ENCODE data around the gene WDR27. TPM values are rescaled to one million over a fixed set of nuclear protein-coding genes. Genes with fewer than 3 reads are reported as not detected.

Gene WDR27
- total RNA-seq, 1 donor from 2014 or later = 27.5 TPM

DNA sequence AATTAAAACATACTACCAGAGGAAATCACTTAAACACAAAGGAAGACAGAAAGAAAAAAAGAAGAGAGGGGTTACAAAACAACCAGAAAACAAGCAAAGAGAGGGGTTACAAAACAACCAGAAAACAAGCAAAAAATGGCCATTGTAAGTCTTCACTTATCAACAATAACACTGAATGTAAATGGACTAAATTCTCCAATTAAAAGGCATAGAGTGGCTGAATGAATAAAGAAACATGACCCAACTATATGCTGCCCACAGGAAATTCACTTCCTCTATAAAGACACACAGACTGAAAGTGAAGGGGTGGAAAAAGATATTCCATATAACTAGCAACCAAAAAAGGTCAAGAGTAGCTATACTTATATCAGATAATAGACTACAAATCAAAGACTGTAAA lies 180.0 kb downstream of the WDR27 start:
- DNase-seq (ENCODE audit: low read depth) = no peak

DNA sequence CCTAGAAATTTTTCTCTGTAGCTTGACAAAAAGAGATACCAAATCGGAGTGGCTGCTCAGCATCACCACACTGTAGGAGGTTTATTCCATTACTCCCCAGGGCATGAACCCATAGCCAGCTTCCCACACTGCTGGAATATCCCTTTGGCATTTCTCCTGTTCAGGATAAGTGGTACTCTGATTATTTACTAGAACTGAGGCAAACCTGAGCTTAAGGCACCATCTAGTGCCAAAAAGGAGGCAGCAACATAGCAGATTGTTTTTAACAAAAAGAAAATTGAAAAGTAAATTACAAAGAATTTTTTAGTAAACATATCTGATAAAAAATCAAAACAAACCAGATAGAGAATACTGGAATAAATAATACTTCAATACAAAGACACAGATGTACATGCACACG lies 181.7 kb downstream of the WDR27 start:
- DNase-seq (ENCODE audit: low read depth) = peak; percentile 19

DNA sequence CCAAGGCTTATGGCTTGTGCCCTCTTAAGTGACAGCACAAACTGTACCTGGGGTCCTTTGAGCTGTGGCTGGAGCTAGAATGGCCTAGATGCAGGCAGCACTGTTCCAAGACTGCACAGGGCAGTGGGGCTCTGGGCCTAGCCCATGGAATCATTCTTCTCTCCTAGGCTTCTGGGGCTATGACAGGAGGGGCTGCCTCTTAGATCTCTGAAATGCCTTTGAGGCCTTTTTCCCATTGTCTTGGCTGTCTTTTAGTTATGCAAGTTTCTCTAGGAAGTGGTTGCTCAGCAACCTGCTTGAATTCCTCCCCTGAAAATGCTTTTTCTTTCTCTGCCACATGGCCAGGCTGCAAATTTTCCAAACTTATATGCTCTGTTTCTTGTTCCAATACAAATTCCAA lies 183.4 kb downstream of the WDR27 start:
- DNase-seq (ENCODE audit: low read depth) = no peak

DNA sequence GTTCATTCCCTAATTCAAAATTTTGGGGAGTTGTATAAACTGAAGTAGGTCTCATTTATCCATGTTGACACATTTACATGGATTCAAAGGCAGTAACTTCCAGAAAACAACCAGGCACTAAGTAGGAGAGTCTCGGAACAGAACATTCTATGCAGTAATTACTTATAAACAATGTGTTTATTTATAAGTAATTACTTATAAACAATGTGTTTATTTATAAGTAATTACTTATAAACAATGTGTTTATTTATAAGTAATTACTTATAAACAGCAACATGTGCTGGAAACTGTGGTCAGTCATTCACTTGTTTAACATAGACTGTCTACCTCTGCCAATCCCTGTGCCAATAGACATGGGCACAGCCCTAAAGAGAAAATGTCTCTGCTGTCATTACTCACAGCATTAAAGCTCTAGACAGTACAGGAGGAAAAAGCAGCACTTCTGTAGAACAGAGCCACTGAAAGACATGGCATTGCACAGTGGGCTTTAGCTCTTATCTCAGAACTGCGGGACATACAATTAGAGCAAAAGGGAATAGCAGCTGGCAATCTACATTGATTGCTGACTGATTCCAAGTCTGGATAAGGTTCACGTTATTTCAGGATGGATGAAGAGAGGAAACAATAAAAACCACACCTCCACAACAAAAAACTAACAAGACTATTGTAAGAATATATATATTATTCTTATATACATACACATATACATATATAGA lies 188.2 kb downstream of the WDR27 start:
- no peak for DNase-seq (ENCODE audit: low read depth)

DNA sequence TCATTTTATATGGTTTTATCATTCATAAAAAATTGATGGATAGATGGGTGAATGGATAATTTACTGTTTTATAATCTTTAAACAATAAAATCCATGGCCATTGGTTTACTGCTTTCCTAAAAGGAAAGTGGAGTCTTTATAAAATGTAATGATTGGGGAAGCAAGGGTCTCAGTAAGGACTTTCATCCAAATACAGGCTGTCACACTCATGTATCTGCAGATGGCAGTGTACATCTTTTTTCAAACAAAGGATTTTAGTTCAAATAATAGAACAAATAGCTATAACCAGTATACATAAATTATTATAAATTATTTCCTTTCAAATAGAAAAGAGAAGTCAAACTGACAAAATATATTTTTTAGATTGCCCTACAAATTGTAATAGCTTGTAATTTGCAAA lies 190.0 kb downstream of the WDR27 start:
- DNase-seq (ENCODE audit: low read depth) = peak; percentile 10

DNA sequence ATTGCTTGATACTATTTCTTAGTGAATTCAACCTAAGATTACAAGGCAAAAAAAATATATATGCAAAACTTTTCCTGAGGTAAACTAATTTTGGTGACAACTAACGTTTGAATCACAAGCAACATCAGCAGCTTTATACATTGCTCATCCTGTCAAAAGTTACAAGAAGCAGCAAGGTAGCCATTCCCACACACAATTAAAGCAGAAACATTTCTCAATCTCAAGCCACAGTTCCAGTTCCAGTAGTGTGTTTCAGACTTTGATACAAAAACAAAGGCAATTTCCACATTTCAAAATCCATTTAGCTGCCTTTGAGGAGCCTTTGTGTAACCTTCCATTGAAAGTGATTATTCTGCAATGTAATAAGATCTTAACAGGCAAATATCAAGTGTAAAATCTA lies 191.0 kb downstream of the WDR27 start:
- peak; percentile 17 for DNase-seq (ENCODE audit: low read depth)

DNA sequence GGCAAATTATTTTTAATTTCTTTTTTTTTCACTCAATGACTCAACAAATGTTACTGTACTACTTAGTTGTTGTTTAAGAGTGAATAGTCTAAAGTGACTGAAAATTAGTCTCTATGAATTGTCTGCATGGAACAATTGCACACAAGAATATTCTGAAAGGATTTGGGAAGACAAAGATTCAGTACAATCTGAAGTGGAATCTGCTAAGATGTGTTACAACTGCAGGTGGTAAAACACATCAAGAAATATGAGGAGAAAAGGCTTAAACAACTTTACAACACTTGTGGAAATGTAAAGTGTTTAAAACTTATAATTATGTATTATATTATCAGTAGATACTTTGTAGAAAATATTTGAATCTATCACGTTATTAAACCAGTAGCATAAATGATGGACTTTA lies 193.4 kb downstream of the WDR27 start:
- DNase-seq (ENCODE audit: low read depth) = no peak

DNA sequence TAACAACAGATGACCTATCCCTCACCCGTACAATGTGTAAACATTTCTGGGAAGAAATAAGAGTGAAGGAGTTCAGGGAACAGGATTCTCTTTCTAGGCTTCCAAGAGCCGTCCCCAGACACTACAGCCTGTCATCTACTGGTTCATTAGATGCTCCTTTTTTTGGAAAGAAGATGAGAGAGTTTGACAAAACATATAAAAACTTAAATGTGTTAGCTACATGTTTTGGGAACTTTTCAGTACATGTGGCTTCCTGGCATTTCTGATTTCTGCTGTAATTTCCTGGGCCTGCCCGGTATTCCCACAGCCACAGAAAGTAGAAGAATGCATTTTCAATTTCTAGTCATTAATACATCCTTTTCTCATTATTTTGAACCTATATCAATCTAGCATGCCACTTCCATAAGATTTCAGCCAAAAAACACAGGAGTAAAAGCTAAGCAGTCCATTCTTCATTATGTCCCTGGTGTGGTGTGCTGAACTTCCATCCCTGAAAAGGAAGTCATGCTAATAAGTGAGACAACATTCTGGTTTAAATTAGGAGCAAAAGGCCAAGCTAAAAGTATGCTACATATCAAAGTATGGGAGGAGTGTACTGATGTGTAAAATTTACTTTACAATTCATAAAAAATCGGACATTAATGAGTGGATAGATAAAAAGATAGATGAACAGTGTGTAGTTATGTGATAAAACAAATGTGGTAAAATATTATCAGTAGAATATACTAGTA lies 198.2 kb downstream of the WDR27 start:
- DNase-seq (ENCODE audit: low read depth) = no peak

DNA sequence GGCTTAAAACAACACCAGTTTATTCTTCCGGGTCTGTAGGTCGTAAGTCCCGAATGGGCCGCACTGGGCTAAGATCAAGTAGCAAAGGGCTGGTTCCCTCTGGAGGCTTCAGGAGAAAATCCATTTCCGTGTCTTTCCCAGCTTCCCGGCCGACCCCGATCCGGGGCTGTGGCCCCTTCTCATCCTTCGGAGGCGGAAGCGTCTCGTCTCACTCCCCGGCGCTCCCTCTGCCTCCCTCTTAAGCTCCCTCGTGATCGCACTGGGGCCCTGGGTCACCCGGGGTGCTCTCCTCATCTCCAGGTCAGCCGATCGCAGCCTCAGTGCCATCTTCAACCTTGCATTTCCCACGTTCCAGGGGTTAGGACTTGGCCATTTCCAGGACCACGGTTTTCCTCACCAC lies 199.4 kb downstream of the WDR27 start:
- DNase-seq (ENCODE audit: low read depth) = no peak

DNA sequence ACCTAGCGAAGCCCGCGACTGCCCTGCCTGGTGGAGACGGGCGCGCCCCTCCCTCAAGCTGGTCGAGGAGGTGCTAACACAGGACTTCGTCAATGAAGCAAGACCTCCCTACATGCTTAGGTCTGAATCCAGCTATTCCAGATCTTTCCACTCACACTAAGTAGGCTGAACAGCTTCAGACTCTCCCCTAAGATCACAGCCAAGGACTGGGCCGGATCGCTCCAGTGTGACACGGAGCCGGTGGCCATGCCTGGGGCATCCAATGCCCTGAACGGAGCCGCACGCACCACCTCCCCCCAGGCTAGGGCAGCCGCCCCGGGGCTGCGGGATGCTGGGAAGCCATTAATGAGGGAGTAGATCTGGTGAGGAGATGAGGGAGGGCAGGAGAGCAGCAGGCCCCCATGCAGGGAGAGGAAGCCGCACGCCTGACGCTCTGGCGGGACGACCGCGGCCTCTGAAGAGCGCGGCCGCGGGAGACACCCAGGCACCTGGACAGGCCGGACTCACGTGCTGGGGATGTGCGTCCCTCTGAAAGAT lies 200.0 kb downstream of the WDR27 start:
- DNase-seq (ENCODE audit: low read depth) = no peak

DNA sequence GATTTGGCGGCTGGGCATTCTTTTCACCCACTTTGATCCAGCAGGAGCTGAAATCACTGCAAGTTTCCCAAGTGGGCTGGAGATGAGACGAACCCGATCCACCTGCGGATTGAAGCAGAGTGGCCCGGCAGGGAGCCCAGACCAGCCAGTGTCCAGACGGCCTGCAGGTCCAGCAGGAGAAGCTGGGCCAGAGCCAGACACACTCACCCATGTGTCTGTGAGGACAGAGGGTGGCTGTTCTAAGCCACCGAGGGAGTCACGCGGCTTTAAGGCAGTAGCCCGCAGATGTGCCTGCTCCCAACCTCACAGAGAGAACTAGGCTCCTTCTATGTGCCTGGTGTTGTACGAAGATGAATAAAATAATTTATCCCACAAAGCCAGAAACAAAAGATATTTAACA lies 200.7 kb downstream of the WDR27 start:
- no peak for DNase-seq (ENCODE audit: low read depth)

DNA sequence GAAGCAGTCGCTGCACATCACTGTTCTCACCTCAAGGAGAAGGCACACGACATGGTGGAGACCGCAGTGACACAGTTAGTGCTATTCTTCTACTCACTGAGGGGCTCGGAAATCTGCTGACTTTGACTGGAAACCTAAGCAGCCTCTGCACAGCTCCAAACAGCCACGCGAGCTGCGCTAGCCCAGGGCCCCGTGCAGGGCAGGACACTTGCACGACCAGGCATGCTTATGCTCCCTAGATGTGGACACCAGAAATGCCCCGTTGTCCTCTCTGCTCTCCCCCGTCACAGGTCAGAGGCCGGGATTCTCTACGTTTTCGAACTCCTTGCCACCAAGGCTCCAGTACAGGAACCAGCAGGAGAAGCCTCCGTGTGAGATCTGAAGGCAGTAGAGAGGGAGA lies 201.1 kb downstream of the WDR27 start:
- no peak for DNase-seq (ENCODE audit: low read depth)

DNA sequence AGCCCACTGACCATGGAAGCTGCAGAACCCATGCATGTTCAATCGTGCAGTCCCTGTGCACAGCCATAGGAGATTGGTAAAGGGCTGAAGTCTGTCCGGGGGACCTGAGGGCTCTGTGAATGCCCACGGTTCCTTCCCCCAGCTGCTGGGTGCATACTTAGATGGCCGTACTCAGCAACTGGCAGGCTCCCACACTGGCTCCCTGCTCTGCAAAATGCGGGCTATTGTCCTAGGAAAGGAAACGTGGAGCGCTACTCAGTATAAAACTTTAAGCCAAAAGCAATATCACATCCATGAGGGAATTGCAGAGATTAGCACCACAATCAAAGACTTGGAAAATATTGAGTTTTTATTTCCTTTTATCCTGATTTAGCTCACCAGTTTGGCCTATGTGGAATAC lies 202.0 kb downstream of the WDR27 start:
- no peak for DNase-seq (ENCODE audit: low read depth)

DNA sequence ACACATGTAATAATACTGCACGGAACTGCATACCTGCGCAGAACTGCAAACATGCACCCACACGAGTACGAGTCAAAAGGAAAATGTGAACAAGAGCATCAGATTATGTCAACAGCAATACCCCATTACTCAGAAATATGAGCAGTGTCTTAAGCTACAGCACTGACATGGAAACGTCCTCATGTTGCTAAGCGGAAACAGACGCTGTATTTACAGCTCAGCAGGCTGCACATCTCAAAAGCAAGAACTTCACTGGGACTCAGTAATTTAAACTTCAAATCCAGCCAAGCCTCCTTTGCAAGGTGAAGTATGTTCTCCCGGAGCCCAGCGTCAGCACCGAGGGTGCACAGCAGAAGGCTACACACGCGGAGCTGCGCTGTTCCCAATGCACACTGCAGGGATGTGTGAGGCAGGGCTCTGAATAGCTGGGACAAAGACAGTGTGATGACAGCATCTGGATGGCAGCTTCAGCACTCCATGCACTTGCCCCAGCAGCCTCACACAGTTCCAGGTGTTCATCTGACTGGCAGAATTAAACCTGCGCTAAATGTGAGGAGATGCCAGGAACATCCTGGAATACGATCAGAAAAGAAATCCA lies 202.8 kb downstream of the WDR27 start:
- DNase-seq (ENCODE audit: low read depth) = no peak

DNA sequence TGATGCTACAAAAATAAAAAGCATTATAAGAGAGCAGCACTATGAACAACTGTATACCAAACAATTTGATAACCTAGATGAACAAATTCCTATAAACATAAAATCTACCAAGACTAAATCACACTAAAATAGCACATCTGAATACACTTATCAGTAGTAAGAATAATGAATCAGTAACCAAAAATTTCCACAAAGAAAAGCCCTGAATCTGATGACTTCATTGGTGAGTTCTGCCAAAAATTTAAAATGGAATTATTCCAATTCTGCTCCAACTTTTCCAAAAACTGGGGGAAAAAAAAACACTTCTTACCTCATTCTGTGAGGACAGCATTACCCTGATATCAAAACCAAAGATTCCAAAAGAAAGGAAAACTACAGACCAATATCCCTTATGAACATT lies 206.2 kb downstream of the WDR27 start:
- DNase-seq (ENCODE audit: low read depth) = no peak

DNA sequence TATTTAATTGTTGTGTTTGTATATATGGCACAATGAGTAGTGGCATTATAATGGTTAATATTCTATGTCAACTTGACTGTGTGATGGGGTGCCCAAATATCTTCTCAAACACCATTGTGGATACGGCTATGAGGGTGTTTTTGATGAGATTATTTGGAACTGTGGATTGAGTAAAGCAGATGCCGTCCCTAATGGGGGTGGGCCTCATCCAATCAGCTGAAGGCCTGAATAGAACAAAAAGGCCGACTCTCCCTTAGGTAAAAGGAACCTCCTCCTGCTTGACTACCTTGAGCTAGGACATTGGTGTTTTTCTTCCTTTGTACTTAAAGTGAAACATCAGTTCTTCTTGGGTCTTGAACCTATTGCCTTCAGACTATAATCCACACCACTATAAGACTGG lies 207.8 kb downstream of the WDR27 start:
- DNase-seq (ENCODE audit: low read depth) = no peak

DNA sequence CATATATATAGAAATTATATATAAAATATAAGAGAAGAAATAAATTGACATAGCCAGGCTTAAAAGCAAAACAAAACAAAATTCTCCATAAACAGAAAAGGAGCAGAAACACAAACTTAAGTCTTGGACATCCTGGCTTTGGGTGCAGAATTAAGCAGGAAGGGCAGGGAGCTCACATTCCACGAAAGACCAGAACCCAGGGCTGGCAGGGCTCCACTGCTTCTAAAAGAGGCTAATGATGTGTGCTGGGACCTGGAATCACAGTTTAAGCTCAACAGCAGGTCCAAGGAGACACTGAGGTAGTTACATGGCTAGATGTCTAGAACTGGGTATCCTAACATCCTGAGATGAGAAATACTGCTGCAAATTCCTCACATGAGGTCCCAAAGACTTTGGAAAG lies 210.3 kb downstream of the WDR27 start:
- no peak for DNase-seq (ENCODE audit: low read depth)

DNA sequence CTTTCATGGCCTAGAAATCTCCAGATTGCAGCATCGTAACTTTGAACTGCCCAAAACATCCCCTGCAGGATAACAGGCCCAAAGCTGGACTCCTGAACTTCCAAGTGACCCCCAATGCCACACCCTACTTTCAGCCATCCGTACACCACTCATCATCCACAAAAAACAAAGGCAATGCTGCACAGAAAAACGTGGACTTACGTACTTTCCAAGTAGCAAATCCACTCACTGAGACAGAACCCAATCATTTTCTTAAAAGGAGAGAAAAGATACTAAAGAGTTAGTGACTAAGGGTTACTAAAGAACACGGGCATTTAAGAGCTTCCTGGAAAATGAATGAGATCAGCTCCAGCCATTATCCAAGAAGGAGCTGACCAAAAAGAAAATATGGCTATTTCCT lies 211.0 kb downstream of the WDR27 start:
- no peak for DNase-seq (ENCODE audit: low read depth)

DNA sequence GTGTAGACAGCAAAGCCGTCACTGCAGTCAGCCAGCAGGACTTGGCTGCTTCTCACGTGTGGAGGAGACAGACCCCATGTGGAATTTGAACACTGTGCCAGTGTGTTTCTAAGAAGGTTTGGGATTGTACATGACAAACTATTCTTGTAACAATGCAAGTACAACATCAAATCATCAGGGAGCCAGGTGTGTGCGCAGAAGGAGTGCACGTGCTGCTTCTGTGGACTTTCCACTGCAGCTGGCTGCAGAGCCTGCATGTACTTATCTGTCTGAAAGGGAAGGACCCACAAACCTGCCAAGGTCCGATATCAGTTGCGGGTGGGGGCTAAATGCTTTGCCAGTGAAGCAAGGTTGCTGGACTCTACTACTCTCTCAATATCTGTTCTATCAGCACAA lies 211.6 kb downstream of the WDR27 start:
- DNase-seq (ENCODE audit: low read depth) = no peak

DNA sequence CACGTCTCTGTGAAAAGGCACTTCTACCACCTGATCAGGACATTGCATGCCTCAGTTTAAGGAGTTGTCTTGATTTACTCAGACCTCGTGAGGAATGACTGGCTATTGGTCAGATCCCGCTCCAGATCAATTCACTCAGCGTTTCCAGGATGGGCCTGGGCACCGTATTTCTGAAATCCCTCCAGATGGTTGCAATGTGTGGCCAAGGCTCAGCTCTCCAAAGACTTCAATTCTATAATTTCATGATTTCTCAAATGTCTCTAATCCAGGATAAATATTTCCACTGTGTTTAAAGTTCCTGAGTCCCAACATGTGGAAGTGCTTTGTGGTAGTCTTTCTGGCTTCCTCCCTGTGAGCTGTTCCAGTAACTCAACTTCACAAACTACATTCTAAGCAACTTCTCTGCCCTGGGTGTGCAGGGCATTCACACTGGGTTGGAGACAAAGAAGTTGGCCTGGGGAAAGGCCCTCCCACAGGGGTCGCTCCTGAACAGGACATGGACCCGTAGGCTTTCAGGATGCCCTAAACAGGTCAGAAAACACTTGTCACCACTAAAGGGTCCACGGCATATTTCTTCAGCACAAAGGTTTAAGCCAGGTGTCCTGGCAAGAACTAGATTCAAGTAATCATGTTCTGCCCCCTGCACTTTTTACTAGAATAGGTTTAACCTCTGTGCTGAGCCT lies 212.1 kb downstream of the WDR27 start:
- DNase-seq (ENCODE audit: low read depth) = no peak

DNA sequence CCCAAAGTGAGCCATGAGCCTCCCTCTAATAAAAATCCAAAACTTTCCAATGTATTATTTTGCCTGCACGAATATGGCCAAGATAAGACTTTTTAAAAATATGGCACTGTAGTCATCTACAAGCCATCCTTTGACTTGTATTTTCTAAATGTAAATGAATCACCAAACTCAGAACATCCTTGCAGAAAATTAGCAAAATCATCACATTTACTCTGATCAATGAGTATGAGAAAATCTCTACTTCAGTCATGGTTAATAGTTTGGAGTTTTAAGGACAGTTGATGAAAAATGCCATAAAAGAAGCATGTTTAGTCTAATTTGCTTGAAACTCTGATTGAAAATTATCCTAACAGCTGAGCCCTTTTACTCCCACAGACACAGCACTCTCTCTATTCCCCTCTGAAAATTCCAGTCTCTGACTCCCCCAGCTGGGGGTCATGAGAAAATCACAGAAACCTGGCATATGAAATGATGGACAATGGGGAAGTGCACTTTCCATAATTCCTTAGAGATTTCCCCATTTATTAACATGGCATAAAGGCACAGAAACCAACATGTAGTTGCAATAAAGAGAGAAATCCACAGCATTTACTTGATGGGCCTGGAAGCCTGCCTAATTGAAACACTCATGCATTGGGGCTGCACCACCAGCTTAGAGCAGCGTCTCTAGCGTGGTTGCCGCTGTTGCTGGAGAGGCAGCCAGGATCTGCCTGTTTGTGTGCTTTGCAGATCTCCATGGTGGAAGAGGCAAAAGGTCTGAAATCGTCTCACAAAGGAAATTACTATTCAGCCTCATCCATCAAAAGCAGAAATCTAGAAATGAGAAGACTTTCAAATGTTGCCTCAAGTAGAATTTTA lies 214.0 kb downstream of the WDR27 start:
- DNase-seq (ENCODE audit: low read depth) = no peak

Data from renal cortical epithelial cell (primary cell).